ENCODE measurements around the gene HBG1. TPM values are rescaled to one million over a fixed set of nuclear protein-coding genes. Genes with fewer than 3 reads are reported as not detected.

HBG1 gene
- total RNA-seq, 1 donor from 2014 or later: not detected

- Mint-ChIP-seq H3K9me3 (no peaks in the 10 kb centered on the region), H3K4me3 (no peak overlapping the region), H3K27ac (ENCODE audit: unreplicated experiment) (no peak overlapping the region), H3K36me3 (ENCODE audit: low read depth) (no peaks in the 10 kb centered on the region), H3K27me3 (ENCODE audit: low read depth) (no peaks in the 10 kb centered on the region), H3K4me1 (peaks cover 11% of the 10 kb centered on the region)
- no peak for DNase-seq (ENCODE audit: low read depth, low spot score)
- TF ChIP-seq CTCF (conservative IDR thresholded peaks at IDR 0.05): no peak
Measured at GRCh38 chr11:5276697-5277096, 27.0 kb upstream of the HBG1 start.

- Mint-ChIP-seq H3K27ac (ENCODE audit: unreplicated experiment) (no peak overlapping the region), H3K4me1 (peaks cover 8% of the 10 kb centered on the region), H3K27me3 (ENCODE audit: low read depth) (no peaks in the 10 kb centered on the region), H3K4me3 (no peak overlapping the region), H3K9me3 (no peaks in the 10 kb centered on the region), H3K36me3 (ENCODE audit: low read depth) (no peaks in the 10 kb centered on the region)
- TF ChIP-seq CTCF (conservative IDR thresholded peaks at IDR 0.05): no peak
- DNase-seq (ENCODE audit: low read depth, low spot score): no peak
Measured at GRCh38 chr11:5275369-5276110, 25.9 kb upstream of the HBG1 start.

GRCh38 chr11:5274395-5274794, 24.7 kb upstream of the HBG1 start:
- Mint-ChIP-seq H3K9me3 (no peaks in the 10 kb centered on the region), H3K4me3 (no peak overlapping the region), H3K4me1 (peaks cover 7% of the 10 kb centered on the region), H3K27ac (ENCODE audit: unreplicated experiment) (peak overlapping the region; percentile 4), H3K27me3 (ENCODE audit: low read depth) (no peaks in the 10 kb centered on the region), H3K36me3 (ENCODE audit: low read depth) (no peaks in the 10 kb centered on the region)
- no peak for TF ChIP-seq CTCF (conservative IDR thresholded peaks at IDR 0.05)
- no peak for DNase-seq (ENCODE audit: low read depth, low spot score)

- H3K4me1 Mint-ChIP-seq: peaks cover 7% of the 10 kb centered on the region
- no peaks in the 10 kb centered on the region for H3K9me3 Mint-ChIP-seq
- no peak overlapping the region for H3K27ac Mint-ChIP-seq (ENCODE audit: unreplicated experiment)
- H3K36me3 Mint-ChIP-seq (ENCODE audit: low read depth): no peaks in the 10 kb centered on the region
- TF ChIP-seq CTCF (conservative IDR thresholded peaks at IDR 0.05): no peak
- DNase-seq (ENCODE audit: low read depth, low spot score): no peak
- no peak overlapping the region for H3K4me3 Mint-ChIP-seq
- no peaks in the 10 kb centered on the region for H3K27me3 Mint-ChIP-seq (ENCODE audit: low read depth)
Measured at GRCh38 chr11:5272395-5273017, 22.8 kb upstream of the HBG1 start.

GRCh38 chr11:5269715-5270147, 20.1 kb upstream of the HBG1 start, which contains the start of gene HBE1:
TSS of gene HBE1 (minus strand) at chr11:5269945. CDS start at chr11:5269890, 55 bp downstream.
- TF ChIP-seq CTCF (conservative IDR thresholded peaks at IDR 0.05): no peak
- no peaks in the 10 kb centered on the region for H3K9me3 Mint-ChIP-seq
- H3K4me1 Mint-ChIP-seq: peaks cover 6% of the 10 kb centered on the region
- H3K36me3 Mint-ChIP-seq (ENCODE audit: low read depth): no peaks in the 10 kb centered on the region
- no peak for DNase-seq (ENCODE audit: low read depth, low spot score)
- no peak within 1 kb of the TSS for H3K27ac Mint-ChIP-seq (ENCODE audit: unreplicated experiment)
- H3K4me3 Mint-ChIP-seq: no peak within 1 kb of the TSS
- peaks cover under 1% of the 10 kb centered on the region for H3K27me3 Mint-ChIP-seq (ENCODE audit: low read depth)

Data from neural crest cell (in vitro differentiated cells).